Keratinocyte (primary cell): ENCODE data around the gene PCDH1.

Experiments used
- CTCF ChIP-seq, 3 experiments: IDR thresholded peaks in 1 of 3; conservative IDR thresholded peaks in 1 of 3; optimal IDR thresholded peaks in 1 of 3; 2 replicates in 2 of 3; 3 replicates in 1 of 3; pipeline versions ENCODE3 to v1.5.1; 2011; ENCODE audit warnings: low read length in 3 of 3, mild to moderate bottlenecking in 3 of 3, moderate library complexity in 2 of 3, control low read depth in 1 of 3, inconsistent platforms in 1 of 3; ENCODE audit not compliant: insufficient read depth in 2 of 3; ENCODE audit errors: extremely low read depth in 1 of 3
- EZH2 ChIP-seq: IDR thresholded peaks from one replicate; pipeline ENCODE4 v1.6.1; 2012; ENCODE audit warnings: inconsistent platforms, mild to moderate bottlenecking, low read length, moderate library complexity

DNA sequence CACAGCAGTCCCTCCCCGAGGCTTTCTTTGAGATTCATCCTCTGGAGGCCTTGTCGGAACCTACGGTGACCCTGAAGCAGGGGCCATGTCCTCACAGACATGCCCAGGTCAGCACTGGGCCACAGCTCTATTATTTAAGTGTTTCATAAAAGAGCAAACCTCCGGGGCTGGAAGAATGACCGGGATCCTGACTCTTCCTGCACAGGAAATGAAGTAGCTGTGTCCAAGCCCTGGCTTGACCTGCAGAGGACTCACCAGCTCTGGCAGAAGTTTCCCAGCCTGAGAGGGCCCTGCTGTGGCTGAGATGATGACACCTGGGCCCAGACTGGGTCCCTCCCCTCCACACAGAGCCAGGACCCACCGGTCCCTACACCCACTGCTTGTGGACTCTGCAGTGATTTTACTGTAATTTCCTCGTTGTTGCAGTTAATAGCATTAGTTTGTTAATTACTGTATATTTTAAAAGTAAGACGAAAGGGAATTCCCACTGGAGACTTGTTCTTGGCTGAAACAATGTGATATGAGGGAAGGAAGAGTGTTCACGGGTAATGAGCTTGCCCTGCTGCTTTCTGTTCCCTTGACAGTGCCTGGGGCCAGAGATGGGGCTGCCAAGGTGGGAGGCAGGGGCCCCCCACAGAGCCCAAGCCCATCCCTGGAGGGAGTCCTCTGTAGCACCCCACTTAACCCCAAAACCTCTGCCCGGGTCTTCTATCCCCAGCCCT, 72.2 kb downstream of the PCDH1 start:
- TF ChIP-seq CTCF (optimal IDR thresholded peaks at IDR 0.05 in 1 of 3, IDR thresholded peaks at IDR 0.05 in 1 of 3, conservative IDR thresholded peaks at IDR 0.05 in 1 of 3; ENCODE audit: extremely low read depth in 1 of 3, insufficient read depth in 2 of 3, low read length in 3 of 3) (no peak), EZH2 (no peak)
